IPS-20b (cell line): ENCODE data around the gene KRCC1.
"Not testable (repeated sequence)": the region's sequence is repeated elsewhere in the genome, so short reads cannot be mapped to it uniquely, and the experiment has no call there.

Experiments used
- H3K27ac ChIP-seq: one replicate; pipeline ENCODE4 v1.5.1; 2013; ENCODE audit warnings: low read length
- H3K27me3 ChIP-seq: 2 replicates; pipeline ENCODE4 v1.6.1; 2013; ENCODE audit warnings: mild to moderate bottlenecking, low read length, inconsistent platforms; ENCODE audit not compliant: insufficient read depth
- H3K36me3 ChIP-seq: 2 replicates; pipeline ENCODE4 v1.6.1; 2013; ENCODE audit warnings: low read depth, mild to moderate bottlenecking, inconsistent platforms, low read length, moderate library complexity; ENCODE audit not compliant: insufficient read depth
- H3K4me1 ChIP-seq: 2 replicates; pipeline ENCODE4 v1.6.1; 2013; ENCODE audit warnings: mild to moderate bottlenecking, control low read depth, inconsistent platforms, low read length, moderate library complexity; ENCODE audit not compliant: insufficient read depth
- H3K4me3 ChIP-seq: 2 replicates; pipeline ENCODE4 v1.5.1; 2013; ENCODE audit warnings: mild to moderate bottlenecking, low read length, inconsistent platforms
- H3K9ac ChIP-seq: 2 replicates; pipeline ENCODE4 v1.6.1; 2013; ENCODE audit warnings: low read depth, mild to moderate bottlenecking, inconsistent platforms, low read length, moderate library complexity
- H3K9me3 ChIP-seq: 2 replicates; pipeline ENCODE4 v1.6.1; 2013; ENCODE audit warnings: mild to moderate bottlenecking, low read depth, low read length, inconsistent platforms; ENCODE audit not compliant: insufficient read depth

KRCC1 gene

DNA sequence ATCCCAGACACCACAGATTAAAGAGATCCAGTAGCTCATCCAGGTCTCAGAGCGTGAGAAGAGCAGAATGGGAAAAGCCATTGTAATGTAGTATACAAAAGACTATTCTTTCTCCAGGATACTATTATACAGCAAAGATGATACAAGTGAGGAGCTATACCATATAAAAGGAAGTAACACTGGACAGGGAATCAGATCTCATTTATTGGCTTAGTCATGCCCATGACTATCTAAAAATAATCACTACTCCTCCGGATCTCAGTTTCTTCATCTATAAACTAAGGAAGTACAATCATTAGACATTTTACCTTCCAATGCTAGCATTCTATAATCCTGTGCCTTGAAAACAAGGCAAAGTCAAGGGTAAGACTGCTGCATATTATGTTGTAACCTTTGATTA lies 19.4 kb downstream of the KRCC1 start:
- H3K9me3 ChIP-seq, result no peaks in the 10 kb centered on the region
- no peak overlapping the region for H3K27ac ChIP-seq
- no peaks in the 10 kb centered on the region for H3K27me3 ChIP-seq
- peaks cover 29% of the 10 kb centered on the region for H3K36me3 ChIP-seq
- H3K4me3 ChIP-seq, result no peak overlapping the region
- no peak overlapping the region for H3K9ac ChIP-seq
- H3K4me1 ChIP-seq, result no peaks in the 10 kb centered on the region

DNA sequence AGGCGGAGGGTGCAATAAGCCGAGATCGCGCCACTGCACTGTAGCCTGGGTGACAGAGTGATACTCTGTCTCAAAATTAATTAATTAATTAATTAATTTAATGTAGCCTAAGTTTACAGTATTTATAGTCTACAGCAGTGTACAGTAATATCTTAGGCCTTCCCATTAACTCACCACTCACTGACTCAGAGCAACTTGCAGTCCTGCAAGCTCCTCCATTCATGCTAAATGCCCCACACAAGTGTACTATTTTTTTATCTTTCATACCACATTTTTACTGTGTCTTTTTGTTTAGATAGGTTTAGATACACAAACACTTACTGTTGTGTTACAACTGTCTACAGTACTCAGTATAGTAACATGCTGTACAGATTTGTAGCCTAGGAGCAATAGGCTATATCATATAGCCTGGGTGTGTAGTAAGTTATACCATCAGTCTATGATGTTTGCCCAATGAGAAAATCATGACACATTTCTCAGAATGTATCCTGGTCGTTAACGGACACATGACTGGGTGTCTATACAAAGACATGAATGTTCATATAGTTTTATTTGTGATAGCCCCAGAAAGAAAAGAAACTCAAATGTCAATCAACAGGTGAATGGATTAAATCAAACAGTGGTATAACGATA lies 23.4 kb downstream of the KRCC1 start:
- H3K36me3 ChIP-seq, result peaks cover 40% of the 10 kb centered on the region
- H3K9me3 ChIP-seq, result no peaks in the 10 kb centered on the region
- no peak overlapping the region for H3K27ac ChIP-seq
- no peak overlapping the region for H3K9ac ChIP-seq
- H3K4me1 ChIP-seq, result peaks cover 3% of the 10 kb centered on the region; the same call in 1 of the 2 replicates
- no peaks in the 10 kb centered on the region for H3K27me3 ChIP-seq
- H3K4me3 ChIP-seq, result no peak overlapping the region

- Histone ChIP-seq H3K4me3 (no peak overlapping the region), H3K9ac (no peak overlapping the region), H3K4me1 (peaks cover 10% of the 10 kb centered on the region; the same call in 1 of the 2 replicates), H3K9me3 (no peaks in the 10 kb centered on the region), H3K27me3 (no peaks in the 10 kb centered on the region), H3K27ac (no peak overlapping the region), H3K36me3 (peaks cover 27% of the 10 kb centered on the region)
These were observed 26.7 kb downstream of the KRCC1 start for GRCh38 chr2:88028931-88029330.

GRCh38 chr2:88027697-88028389 lies 27.7 kb downstream of the KRCC1 start:
- peaks cover 18% of the 10 kb centered on the region for H3K36me3 ChIP-seq
- H3K9me3 ChIP-seq, result no peaks in the 10 kb centered on the region
- H3K9ac ChIP-seq, result no peak overlapping the region
- H3K27ac ChIP-seq, result no peak overlapping the region
- peaks cover 12% of the 10 kb centered on the region; the same call in 1 of the 2 replicates for H3K4me1 ChIP-seq
- H3K4me3 ChIP-seq, result no peak overlapping the region
- no peaks in the 10 kb centered on the region for H3K27me3 ChIP-seq

GRCh38 chr2:88024509-88024908 lies 31.1 kb downstream of the KRCC1 start:
- Histone ChIP-seq H3K9me3 (no peaks in the 10 kb centered on the region), H3K4me1 (peaks cover 19% of the 10 kb centered on the region; the same call in 1 of the 2 replicates), H3K27ac (peak overlapping the region; percentile 69), H3K9ac (peak overlapping the region; percentile 55; the same call in 1 of the 2 replicates), H3K4me3 (peak overlapping the region; percentile 33; the same call in 1 of the 2 replicates), H3K36me3 (peaks cover 7% of the 10 kb centered on the region; the same call in 1 of the 2 replicates), H3K27me3 (no peaks in the 10 kb centered on the region)

DNA sequence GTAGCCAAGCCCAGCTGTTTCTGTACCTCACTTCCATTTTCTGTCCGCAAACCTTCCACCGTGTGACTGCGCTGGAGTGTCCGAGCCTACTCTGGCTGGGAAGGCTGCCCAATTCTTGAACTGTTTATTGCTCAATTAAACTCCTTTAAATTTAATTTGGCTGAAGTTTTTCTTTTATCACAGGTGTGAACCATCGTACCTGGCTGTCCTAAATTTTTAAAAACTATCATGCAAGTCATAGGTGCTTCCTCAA lies 33.0 kb downstream of the KRCC1 start:
- H3K36me3 ChIP-seq, result no peaks in the 10 kb centered on the region
- H3K27me3 ChIP-seq, result peaks cover 2% of the 10 kb centered on the region; the same call in 1 of the 2 replicates
- no peaks in the 10 kb centered on the region for H3K9me3 ChIP-seq
- no peak overlapping the region for H3K4me3 ChIP-seq
- H3K9ac ChIP-seq, result no peak overlapping the region
- peaks cover 21% of the 10 kb centered on the region for H3K4me1 ChIP-seq
- H3K27ac ChIP-seq, result no peak overlapping the region

DNA sequence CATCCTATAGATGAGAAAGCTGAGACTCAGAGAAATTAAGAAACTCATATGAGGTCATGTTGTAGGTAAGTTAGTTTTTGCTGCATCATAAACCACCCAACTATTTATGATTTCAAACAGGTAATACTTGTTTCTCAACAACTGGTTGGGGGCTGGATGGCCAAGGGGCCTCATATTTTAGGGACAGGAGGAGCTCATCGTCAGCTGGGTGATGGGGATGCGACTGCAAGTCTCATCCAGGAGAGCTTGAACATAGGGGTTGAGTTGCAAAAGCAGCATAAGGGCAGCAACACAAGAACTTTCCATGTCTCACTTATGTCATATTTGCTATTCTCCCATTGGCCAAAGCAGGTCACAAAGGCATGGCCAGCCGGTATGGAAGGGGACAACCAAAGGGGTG lies 35.6 kb downstream of the KRCC1 start:
- H3K27ac ChIP-seq, result no peak overlapping the region
- peaks cover 25% of the 10 kb centered on the region for H3K4me1 ChIP-seq
- H3K9me3 ChIP-seq, result no peaks in the 10 kb centered on the region
- no peak overlapping the region for H3K9ac ChIP-seq
- no peak overlapping the region for H3K4me3 ChIP-seq
- H3K36me3 ChIP-seq, result no peaks in the 10 kb centered on the region
- H3K27me3 ChIP-seq, result peaks cover 6% of the 10 kb centered on the region; the same call in 1 of the 2 replicates

DNA sequence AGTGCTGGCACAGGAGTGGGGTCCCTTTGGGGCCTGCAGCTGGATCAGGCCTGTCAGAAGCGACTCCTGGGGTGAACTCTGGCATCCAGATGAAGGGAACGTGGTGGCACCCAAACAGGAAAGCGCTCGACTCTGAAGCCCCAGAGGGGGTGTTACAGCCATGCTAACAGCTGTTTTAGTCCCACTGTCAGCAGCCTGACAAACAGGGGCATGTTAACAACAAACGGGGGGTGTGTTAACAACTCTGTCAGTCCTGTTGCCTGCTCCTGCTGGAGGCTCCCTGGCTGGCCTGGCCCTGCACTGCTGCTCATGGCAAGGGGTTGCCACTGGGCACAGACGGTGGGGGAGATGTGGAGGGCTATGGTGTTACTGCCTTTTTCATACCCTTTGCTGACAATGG lies 36.7 kb downstream of the KRCC1 start:
- H3K36me3 ChIP-seq, result no peaks in the 10 kb centered on the region
- no peak overlapping the region for H3K9ac ChIP-seq
- peaks cover 18% of the 10 kb centered on the region for H3K4me1 ChIP-seq

DNA sequence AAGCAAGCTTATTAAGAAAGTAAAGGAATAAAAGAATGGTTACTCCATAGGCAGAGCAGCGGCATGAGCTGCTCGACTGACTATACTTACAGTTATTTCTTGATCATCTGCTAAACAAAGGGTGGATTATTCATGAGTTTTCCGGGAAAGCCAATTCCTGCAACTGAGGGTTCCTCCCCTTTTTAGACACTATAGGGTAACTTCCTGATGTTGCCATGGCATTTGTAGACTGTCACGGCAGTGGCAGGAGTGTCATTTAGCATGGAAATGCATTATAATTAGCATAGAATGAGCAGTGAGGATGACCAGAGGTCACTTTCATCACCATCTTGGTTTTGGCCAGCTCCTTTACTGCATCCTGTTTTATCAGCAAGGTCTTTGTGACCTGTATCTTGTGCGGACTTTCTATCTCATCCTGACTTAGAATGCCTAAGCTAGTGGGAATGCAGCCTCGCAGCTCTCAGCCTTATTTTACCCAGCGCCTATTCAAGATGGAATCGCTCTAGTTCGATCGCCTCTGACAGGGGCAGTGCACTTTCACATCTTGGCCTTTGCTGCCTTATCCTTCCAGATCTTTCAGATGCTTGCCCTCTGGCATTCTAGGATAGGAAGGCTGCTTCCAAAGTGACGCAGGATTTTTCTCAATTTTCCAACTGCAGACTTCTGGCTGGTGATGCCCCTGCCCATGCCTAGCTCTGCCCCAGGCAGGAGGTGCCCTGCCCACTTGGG lies 37.3 kb downstream of the KRCC1 start:
- not testable (repeated sequence) for H3K4me3 ChIP-seq, H3K9ac ChIP-seq, H3K9me3 ChIP-seq, H3K27me3 ChIP-seq, H3K27ac ChIP-seq, H3K36me3 ChIP-seq
- peaks cover 16% of the 10 kb centered on the region for H3K4me1 ChIP-seq

More for the DNA sequence above, 36.7 kb downstream of the KRCC1 start:
- Histone ChIP-seq H3K27ac (no peak overlapping the region), H3K9me3 (no peaks in the 10 kb centered on the region), H3K4me3 (no peak overlapping the region), H3K27me3 (peaks cover 6% of the 10 kb centered on the region; the same call in 1 of the 2 replicates)

- Histone ChIP-seq H3K27ac (peak overlapping the region; percentile 26), H3K9ac (peak overlapping the region; percentile 93; the same call in 1 of the 2 replicates), H3K4me3 (peak overlapping the region; percentile 74), H3K4me1 (peaks cover 16% of the 10 kb centered on the region)
- not testable (repeated sequence) for H3K36me3 ChIP-seq, H3K27me3 ChIP-seq, H3K9me3 ChIP-seq
These were observed 37.9 kb downstream of the KRCC1 start for GRCh38 chr2:88017780-88018038.

GRCh38 chr2:88016960-88017779 lies 38.4 kb downstream of the KRCC1 start:
- Histone ChIP-seq H3K36me3 (no peaks in the 10 kb centered on the region), H3K4me3 (peak overlapping the region; percentile 74), H3K27me3 (peaks cover 6% of the 10 kb centered on the region; the same call in 1 of the 2 replicates), H3K4me1 (peaks cover 16% of the 10 kb centered on the region), H3K27ac (peak overlapping the region; percentile 26), H3K9me3 (no peaks in the 10 kb centered on the region), H3K9ac (peak overlapping the region; percentile 93)
